Trophoblast cell (in vitro differentiated cells and primary cell): ENCODE results near the gene CPEB3.
"Not testable (repeated sequence)": the region's sequence is repeated elsewhere in the genome, so short reads cannot be mapped to it uniquely, and the experiment has no call there.

ENCODE experiments used
- DNase-seq, 2 donors: peaks; one replicate each; pipeline ENCODE4 v3.0.0-alpha.2; 2016
- H2AFZ ChIP-seq: 2 replicates; pipeline ENCODE4 v1.6.1; 2013; ENCODE audit warnings: low read length, moderate library complexity, mild to moderate bottlenecking; ENCODE audit not compliant: insufficient read depth, poor library complexity
- H2AK5ac ChIP-seq: 2 replicates; pipeline ENCODE4 v1.6.1; 2013; ENCODE audit warnings: mild to moderate bottlenecking, low read length
- H2BK120ac ChIP-seq: 2 replicates; pipeline ENCODE4 v1.6.1; 2013; ENCODE audit warnings: low read length, mild to moderate bottlenecking, moderate library complexity; ENCODE audit not compliant: insufficient read depth, poor library complexity
- H2BK12ac ChIP-seq: 2 replicates; pipeline ENCODE4 v1.6.1; 2013; ENCODE audit warnings: mild to moderate bottlenecking, low read length, moderate library complexity
- H2BK5ac ChIP-seq: 2 replicates; pipeline ENCODE4 v1.6.1; 2013; ENCODE audit warnings: low read length, low read depth, moderate library complexity, mild to moderate bottlenecking; ENCODE audit not compliant: poor library complexity
- H3K14ac ChIP-seq: 2 replicates; pipeline ENCODE4 v1.6.1; 2013; ENCODE audit warnings: mild to moderate bottlenecking, low read length
- H3K18ac ChIP-seq: 2 replicates; pipeline ENCODE4 v1.6.1; 2013; ENCODE audit warnings: mild to moderate bottlenecking, low read length
- H3K23ac ChIP-seq: 2 replicates; pipeline ENCODE4 v1.6.1; 2013; ENCODE audit warnings: low read length
- H3K27ac ChIP-seq: 2 replicates; pipeline ENCODE4 v1.5.1; 2013; ENCODE audit warnings: low read depth, mild to moderate bottlenecking, inconsistent platforms, low read length, moderate library complexity
- H3K27me3 ChIP-seq: 2 replicates; pipeline ENCODE4 v1.6.1; 2013; ENCODE audit warnings: inconsistent platforms, mild to moderate bottlenecking, low read length, moderate library complexity; ENCODE audit not compliant: insufficient read depth
- H3K36me3 ChIP-seq, 2 experiments: 1 replicate in 1 of 2; 2 replicates in 1 of 2; pipeline ENCODE4 v1.6.1; 2013; ENCODE audit warnings: low read length in 2 of 2, mild to moderate bottlenecking in 2 of 2, moderate library complexity in 1 of 2; ENCODE audit not compliant: insufficient read depth in 2 of 2, control insufficient read depth in 1 of 2
- H3K4ac ChIP-seq: 2 replicates; pipeline ENCODE4 v1.6.1; 2013; ENCODE audit warnings: low read depth, mild to moderate bottlenecking, low read length, moderate library complexity
- H3K4me1 ChIP-seq, 2 experiments: 1 replicate in 1 of 2; 2 replicates in 1 of 2; pipeline ENCODE4 v1.6.1; 2013; ENCODE audit warnings: low read length in 2 of 2, mild to moderate bottlenecking in 2 of 2, moderate library complexity in 1 of 2; ENCODE audit not compliant: insufficient read depth in 2 of 2, control insufficient read depth in 1 of 2
- H3K4me2 ChIP-seq: 2 replicates; pipeline ENCODE4 v1.6.1; 2013; ENCODE audit warnings: inconsistent platforms, mild to moderate bottlenecking, low read length, moderate library complexity
- H3K4me3 ChIP-seq: 2 replicates; pipeline ENCODE4 v1.5.1; 2013; ENCODE audit warnings: mild to moderate bottlenecking, low read depth, low read length, inconsistent platforms
- H3K79me1 ChIP-seq: one replicate; pipeline ENCODE4 v1.6.1; 2013; ENCODE audit warnings: low read length
- H3K79me2 ChIP-seq: 2 replicates; pipeline ENCODE4 v1.6.1; 2013; ENCODE audit warnings: low read length, mild to moderate bottlenecking; ENCODE audit not compliant: control insufficient read depth, insufficient read depth, poor library complexity
- H3K9ac ChIP-seq: 2 replicates; pipeline ENCODE4 v1.6.1; 2013; ENCODE audit warnings: mild to moderate bottlenecking, low read length
- H3K9me3 ChIP-seq: 2 replicates; pipeline ENCODE4 v1.6.1; 2013; ENCODE audit warnings: low read depth, mild to moderate bottlenecking, control low read depth, inconsistent platforms, low read length; ENCODE audit not compliant: insufficient read depth
- H4K12ac ChIP-seq: 2 replicates; pipeline ENCODE4 v1.6.1; 2013; ENCODE audit warnings: low read depth, mild to moderate bottlenecking, low read length, moderate library complexity
- H4K8ac ChIP-seq: 2 replicates; pipeline ENCODE4 v1.6.1; 2013; ENCODE audit warnings: low read depth, mild to moderate bottlenecking, low read length, moderate library complexity
- H4K91ac ChIP-seq: one replicate; pipeline ENCODE4 v1.6.1; 2013; ENCODE audit warnings: low read depth, mild to moderate bottlenecking, low read length, moderate library complexity
- WGBS: extraction: QIAGEN DNeasy Blood & Tissue Kit; methylation state at CpG from one replicate; pipeline ENCODE4 v1.1.7; 2013; ENCODE audit warnings: missing lambda C conversion rate; ENCODE audit not compliant: insufficient read length, insufficient coverage; ENCODE audit errors: extremely low coverage; 5-methylcytosine and 5-hydroxymethylcytosine counted together

Gene CPEB3

DNA sequence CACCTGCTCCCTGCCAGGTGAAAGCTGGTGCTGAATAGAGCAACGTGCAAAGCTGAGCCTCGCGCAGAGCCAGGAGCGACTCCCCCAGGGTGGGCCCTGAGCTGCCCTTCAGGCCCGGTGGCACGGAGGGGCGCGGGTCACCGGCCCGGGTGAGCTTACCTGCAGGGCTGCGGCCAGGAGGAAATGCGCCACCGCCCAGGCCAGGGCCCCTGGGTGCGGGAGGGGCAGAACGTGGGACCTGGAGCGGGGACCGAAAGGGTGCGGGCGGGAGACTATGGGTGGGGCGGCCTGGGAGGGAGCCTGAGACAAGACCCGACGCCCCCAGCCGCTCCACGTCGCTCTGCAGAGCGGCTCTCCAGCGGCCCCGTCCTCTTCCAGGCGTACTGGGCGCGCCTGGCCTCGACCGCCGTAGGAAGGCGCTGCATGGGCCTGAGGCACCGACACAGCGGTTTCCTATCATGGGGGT is 245.2 kb downstream of the CPEB3 start:
- no peak overlapping the region for H4K8ac ChIP-seq
- no CpG with 5 or more reads among the region's 37 CpGs for WGBS
- H2BK5ac ChIP-seq = no peak overlapping the region

DNA sequence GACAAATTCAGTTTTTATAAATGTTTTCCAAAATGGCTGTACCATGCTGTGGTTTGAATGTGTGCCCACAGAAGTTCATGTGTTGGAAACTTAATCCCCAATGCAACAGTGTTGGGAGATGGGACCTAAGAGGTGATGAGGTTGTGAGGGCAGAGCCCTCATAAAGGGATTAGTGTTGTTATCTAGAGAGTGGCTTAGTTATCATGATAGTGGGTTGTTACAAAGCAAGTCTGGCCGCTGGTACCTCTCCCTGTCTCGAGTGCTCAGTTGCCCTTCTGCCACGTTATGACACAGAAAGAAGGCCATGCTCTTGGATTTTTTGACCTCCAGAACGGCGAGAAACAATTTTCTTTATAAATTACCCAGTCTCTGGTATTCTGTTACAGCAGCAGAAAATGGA is 248.3 kb downstream of the CPEB3 start:
- H2BK120ac ChIP-seq = no peak overlapping the region
- no peak overlapping the region for H4K8ac ChIP-seq
- H4K12ac ChIP-seq = no peak overlapping the region
- no peak overlapping the region for H3K9ac ChIP-seq
- H3K4me1 ChIP-seq = no peaks in the 10 kb centered on the region
- no peak overlapping the region for H3K18ac ChIP-seq
- no CpG with 5 or more reads among the region's 5 CpGs for WGBS
- H2AK5ac ChIP-seq = no peak overlapping the region
- H3K4me3 ChIP-seq = no peak overlapping the region
- H3K79me2 ChIP-seq = no peaks in the 10 kb centered on the region
- H3K27ac ChIP-seq = no peak overlapping the region
- H3K27me3 ChIP-seq = no peaks in the 10 kb centered on the region
- H3K4me2 ChIP-seq = no peak overlapping the region
- H2AFZ ChIP-seq = no peak overlapping the region
- no peak overlapping the region for H2BK12ac ChIP-seq
- H3K4ac ChIP-seq = no peak overlapping the region
- H3K9me3 ChIP-seq = no peaks in the 10 kb centered on the region
- H3K36me3 ChIP-seq = no peaks in the 10 kb centered on the region
- H2BK5ac ChIP-seq = no peak overlapping the region
- no peak overlapping the region for H4K91ac ChIP-seq
- DNase-seq = no peak
- H3K23ac ChIP-seq = no peak overlapping the region
- no peak overlapping the region for H3K14ac ChIP-seq
- H3K79me1 ChIP-seq = no peaks in the 10 kb centered on the region

More for the DNA sequence above, 245.2 kb downstream of the CPEB3 start:
- H2AFZ ChIP-seq = no peak overlapping the region
- H3K14ac ChIP-seq = no peak overlapping the region
- H4K12ac ChIP-seq = no peak overlapping the region
- peaks cover 3% of the 10 kb centered on the region for H3K9me3 ChIP-seq
- no peak overlapping the region for H3K4me3 ChIP-seq
- H2AK5ac ChIP-seq = no peak overlapping the region
- H3K79me2 ChIP-seq = no peaks in the 10 kb centered on the region
- H3K18ac ChIP-seq = no peak overlapping the region
- no peak overlapping the region for H3K4ac ChIP-seq
- DNase-seq = no peak
- H2BK12ac ChIP-seq = no peak overlapping the region
- no peak overlapping the region for H3K9ac ChIP-seq
- no peak overlapping the region for H2BK120ac ChIP-seq
- H3K4me1 ChIP-seq = no peaks in the 10 kb centered on the region
- peak overlapping the region; percentile 45 for H3K4me2 ChIP-seq
- H3K23ac ChIP-seq = no peak overlapping the region
- no peak overlapping the region for H4K91ac ChIP-seq
- no peaks in the 10 kb centered on the region for H3K27me3 ChIP-seq
- no peaks in the 10 kb centered on the region for H3K79me1 ChIP-seq
- no peaks in the 10 kb centered on the region for H3K36me3 ChIP-seq
- no peak overlapping the region for H3K27ac ChIP-seq

DNA sequence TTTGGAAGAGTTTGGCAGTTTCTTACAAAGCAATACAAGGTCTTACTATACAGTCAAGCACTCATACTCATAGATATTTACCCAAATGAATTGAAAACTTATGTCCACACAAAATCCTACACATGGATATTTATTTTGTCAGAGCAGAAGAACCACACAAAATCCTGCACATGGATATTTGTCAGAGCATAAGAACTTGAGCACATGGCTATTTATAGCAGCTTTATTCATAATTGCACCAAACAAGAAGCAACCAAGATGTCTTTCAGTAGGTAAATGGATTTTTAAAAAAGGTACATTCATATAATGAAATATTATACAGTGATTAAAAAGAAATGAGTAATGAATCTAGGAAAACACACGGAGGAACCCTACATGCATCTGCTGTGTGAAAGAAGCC is 251.9 kb downstream of the CPEB3 start:
- Histone ChIP-seq H3K4me3 (no peak overlapping the region), H3K79me1 (no peaks in the 10 kb centered on the region), H2BK5ac (no peak overlapping the region), H4K8ac (no peak overlapping the region), H2BK12ac (no peak overlapping the region), H3K4me2 (no peak overlapping the region), H3K9ac (no peak overlapping the region), H3K18ac (no peak overlapping the region), H3K36me3 (no peaks in the 10 kb centered on the region), H3K23ac (no peak overlapping the region), H3K14ac (no peak overlapping the region), H2AFZ (no peak overlapping the region), H3K27me3 (no peaks in the 10 kb centered on the region), H4K91ac (no peak overlapping the region), H3K4me1 (no peaks in the 10 kb centered on the region), H2BK120ac (no peak overlapping the region), H3K79me2 (no peaks in the 10 kb centered on the region), H3K9me3 (no peaks in the 10 kb centered on the region), H2AK5ac (no peak overlapping the region), H3K27ac (no peak overlapping the region), H3K4ac (no peak overlapping the region), H4K12ac (no peak overlapping the region)
- DNase-seq = no peak
- no CpG with 5 or more reads among the region's 1 CpG for WGBS

DNA sequence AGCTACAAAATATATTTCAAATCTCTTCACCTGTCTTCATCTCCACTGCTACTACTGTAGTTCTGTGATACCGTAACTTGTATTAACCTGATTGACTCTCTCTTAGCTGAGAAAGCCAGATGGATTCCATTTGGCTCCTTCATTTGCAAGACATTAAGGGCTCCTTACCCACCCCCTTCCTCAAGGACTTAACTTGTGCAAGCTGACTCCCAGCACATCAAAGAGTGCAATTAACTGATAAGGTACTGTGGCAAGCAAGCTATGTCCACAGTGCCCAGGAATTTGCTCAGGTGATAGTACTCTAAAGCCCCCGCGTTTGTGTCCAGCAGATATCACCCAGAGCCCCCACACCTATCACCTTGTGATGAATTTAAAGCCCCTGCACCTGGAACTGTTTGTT is 257.8 kb downstream of the CPEB3 start:
- H2AFZ ChIP-seq, H3K27ac ChIP-seq, H3K79me2 ChIP-seq, H4K91ac ChIP-seq, H3K4me2 ChIP-seq, H3K4me1 ChIP-seq, H3K27me3 ChIP-seq, H3K23ac ChIP-seq, H2AK5ac ChIP-seq, H3K79me1 ChIP-seq, H3K36me3 ChIP-seq, H3K9ac ChIP-seq, H3K14ac ChIP-seq, H2BK120ac ChIP-seq, H4K12ac ChIP-seq, H2BK12ac ChIP-seq, H4K8ac ChIP-seq, H3K4ac ChIP-seq, H3K9me3 ChIP-seq, DNase-seq, H3K4me3 ChIP-seq, H3K18ac ChIP-seq, H2BK5ac ChIP-seq: not testable (repeated sequence)
- no CpG with 5 or more reads among the region's 3 CpGs for WGBS
